ENCODE data around the gene TEPSIN. TPM values are rescaled to one million over a fixed set of nuclear protein-coding genes. Genes with fewer than 3 reads are reported as not detected.

The TEPSIN gene, protein sequence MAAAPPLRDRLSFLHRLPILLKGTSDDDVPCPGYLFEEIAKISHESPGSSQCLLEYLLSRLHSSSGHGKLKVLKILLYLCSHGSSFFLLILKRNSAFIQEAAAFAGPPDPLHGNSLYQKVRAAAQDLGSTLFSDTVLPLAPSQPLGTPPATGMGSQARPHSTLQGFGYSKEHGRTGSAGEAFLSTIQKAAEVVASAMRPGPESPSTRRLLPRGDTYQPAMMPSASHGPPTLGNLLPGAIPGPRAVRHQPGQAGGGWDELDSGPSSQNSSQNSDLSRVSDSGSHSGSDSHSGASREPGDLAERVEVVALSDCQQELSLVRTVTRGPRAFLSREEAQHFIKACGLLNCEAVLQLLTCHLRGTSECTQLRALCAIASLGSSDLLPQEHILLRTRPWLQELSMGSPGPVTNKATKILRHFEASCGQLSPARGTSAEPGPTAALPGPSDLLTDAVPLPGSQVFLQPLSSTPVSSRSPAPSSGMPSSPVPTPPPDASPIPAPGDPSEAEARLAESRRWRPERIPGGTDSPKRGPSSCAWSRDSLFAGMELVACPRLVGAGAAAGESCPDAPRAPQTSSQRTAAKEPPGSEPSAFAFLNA
- total RNA-seq = 10 to 100 TPM; 20.7 to 48.7 TPM
- 10 to 100 TPM; 29.1 to 33.1 TPM for polyA plus RNA-seq
- long read RNA-seq, donor 1, partial matches to known transcripts = 125 of 127 reads
- long read RNA-seq, donor 1, other reads (novel, unspliced or antisense) = 0 of 127 reads
- long read RNA-seq, donor 2, partial matches to known transcripts = 0 of 1 reads
- long read RNA-seq, donor 2, other reads (novel, unspliced or antisense) = 0 of 1 reads
- long read RNA-seq, donor 3, partial matches to known transcripts = 0 of 2 reads
- long read RNA-seq, donor 3, other reads (novel, unspliced or antisense) = 0 of 2 reads
- long read RNA-seq, donor 4 = 0 reads
- long read RNA-seq, donor 5 = 0 reads

DNA sequence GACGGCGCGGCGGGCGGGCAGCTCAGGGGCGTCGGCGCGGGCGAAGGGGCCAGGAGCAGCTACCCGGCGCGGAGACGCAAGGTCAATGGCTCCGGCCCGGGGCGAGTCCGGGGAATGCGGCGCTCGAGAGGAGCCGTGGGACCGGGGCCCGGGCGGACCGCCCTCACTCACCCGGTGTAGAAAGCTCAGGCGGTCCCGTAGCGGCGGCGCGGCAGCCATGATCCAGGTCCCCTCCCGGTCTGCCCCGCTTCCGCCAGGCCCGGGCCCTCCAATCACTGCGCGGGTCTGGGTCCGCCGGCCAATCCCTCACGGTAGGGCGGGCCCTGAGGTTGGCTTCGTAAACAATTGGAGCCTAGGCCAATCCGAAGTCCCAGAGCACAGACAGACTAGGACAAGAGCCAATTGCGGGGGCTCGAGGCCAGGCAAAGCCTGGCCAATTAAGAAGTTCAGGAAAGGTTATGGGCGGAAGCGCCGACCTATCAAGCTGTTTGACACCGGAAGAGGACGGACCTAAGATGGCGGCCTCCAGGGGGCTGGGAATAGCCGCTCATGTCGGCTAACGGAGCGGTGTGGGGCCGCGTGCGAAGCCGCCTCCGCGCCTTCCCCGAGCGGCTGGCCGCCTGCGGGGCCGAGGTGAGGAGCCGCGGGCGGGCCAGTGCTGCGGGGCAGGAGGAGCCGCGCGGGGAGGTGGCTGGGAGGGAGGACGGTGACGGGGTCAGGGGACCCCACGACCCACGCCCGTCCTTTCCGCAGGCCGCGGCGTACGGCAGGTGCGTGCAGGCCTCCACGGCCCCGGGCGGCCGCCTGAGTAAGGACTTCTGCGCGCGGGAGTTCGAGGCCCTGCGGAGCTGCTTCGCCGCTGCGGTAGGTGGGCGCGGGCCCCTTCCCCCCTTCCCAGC lies at the start of gene TEPSIN, which contains the start of gene NDUFAF8:
Gene TEPSIN (minus strand): TSS at position 241 of the 899 bp plus-strand sequence. CDS start 22 bp downstream, at position 219.
Gene NDUFAF8 (plus strand): TSS at position 504 of the 899 bp plus-strand sequence. CDS start 46 bp downstream, at position 550.
- Histone ChIP-seq H3K27ac (ENCODE audit: low read depth in 1 of 2, low read length in 1 of 2) (peak within 1 kb of the TSS; percentile 75 to 76), H3K36me3 (ENCODE audit: control insufficient read depth in 4 of 4, insufficient read depth in 4 of 4, low read length in 4 of 4) (peaks cover 0 to 19% (median 0%) of the 10 kb centered on the region in 4 donors), H3K4me3 (peak within 1 kb of the TSS; percentile 96), H3K9me3 (ENCODE audit: control insufficient read depth in 4 of 4, insufficient read depth in 3 of 4, low read length in 3 of 4) (no peaks in the 10 kb centered on the region), H3K9ac (ENCODE audit: insufficient read depth in 1 of 2, low read length in 2 of 2) (peak within 1 kb of the TSS in 1 of 2 donors; percentile 16), H3K27me3 (ENCODE audit: control insufficient read depth in 3 of 3, insufficient read depth in 3 of 3, low read length in 2 of 3) (no peaks in the 10 kb centered on the region), H3K4me1 (ENCODE audit: control insufficient read depth in 5 of 5, insufficient read depth in 5 of 5, low read length in 5 of 5) (peaks cover 0 to 19% (median 9%) of the 10 kb centered on the region in 5 donors)
- DNase-seq = peak; percentile 99 to 100 (median 100)
- TF ChIP-seq, protein P1, sequence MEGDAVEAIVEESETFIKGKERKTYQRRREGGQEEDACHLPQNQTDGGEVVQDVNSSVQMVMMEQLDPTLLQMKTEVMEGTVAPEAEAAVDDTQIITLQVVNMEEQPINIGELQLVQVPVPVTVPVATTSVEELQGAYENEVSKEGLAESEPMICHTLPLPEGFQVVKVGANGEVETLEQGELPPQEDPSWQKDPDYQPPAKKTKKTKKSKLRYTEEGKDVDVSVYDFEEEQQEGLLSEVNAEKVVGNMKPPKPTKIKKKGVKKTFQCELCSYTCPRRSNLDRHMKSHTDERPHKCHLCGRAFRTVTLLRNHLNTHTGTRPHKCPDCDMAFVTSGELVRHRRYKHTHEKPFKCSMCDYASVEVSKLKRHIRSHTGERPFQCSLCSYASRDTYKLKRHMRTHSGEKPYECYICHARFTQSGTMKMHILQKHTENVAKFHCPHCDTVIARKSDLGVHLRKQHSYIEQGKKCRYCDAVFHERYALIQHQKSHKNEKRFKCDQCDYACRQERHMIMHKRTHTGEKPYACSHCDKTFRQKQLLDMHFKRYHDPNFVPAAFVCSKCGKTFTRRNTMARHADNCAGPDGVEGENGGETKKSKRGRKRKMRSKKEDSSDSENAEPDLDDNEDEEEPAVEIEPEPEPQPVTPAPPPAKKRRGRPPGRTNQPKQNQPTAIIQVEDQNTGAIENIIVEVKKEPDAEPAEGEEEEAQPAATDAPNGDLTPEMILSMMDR (IDR thresholded peaks at IDR 0.05; ENCODE audit: control extremely low read depth, extremely low read depth) = no peak
- ATAC-seq (ENCODE audit: insufficient read depth, low FRiP score) = peak; percentile 97
- 0% methylated on average over 70 to 100 of the region's 100 CpGs for WGBS, 2 donors

DNA sequence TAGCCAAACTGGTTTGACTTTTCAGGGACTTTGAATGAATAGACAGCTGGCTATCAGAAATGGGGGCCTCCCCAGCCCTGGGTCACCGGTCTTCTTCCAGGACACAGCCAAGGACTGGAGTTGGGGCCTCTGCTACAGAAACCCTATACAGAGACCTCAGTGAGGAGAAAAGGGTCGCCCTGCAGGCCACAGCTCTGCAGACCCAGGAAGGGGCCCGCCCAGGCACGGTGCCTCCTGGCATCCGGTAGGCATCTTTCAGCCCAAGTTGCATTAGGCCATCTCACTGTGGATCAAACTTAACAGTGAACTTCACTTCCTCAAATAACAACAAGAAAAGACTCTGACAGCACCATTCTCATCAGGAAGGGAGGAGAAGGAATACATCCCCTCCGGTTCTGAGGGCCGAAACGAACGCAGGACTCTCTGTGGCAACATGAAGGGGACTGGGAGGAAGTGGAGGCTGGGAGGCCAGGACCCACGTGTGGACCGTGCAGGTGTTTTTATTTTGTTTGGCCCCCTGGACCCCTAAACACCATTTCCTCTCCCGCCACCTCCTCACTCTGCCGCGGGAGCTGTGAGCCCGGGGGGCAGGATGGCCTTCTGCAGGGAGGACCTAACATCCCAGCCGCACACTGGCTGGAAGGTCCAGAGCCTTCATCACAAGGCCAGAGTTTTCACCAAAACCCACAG lies 49.0 kb upstream of the TEPSIN start:
- ATAC-seq (ENCODE audit: insufficient read depth, low FRiP score) = no peak
- peaks cover 0 to 23% (median 12%) of the 10 kb centered on the region in 4 donors for H3K36me3 ChIP-seq (ENCODE audit: control insufficient read depth in 4 of 4, insufficient read depth in 4 of 4, low read length in 4 of 4)
- no peak overlapping the region for H3K9ac ChIP-seq (ENCODE audit: insufficient read depth in 1 of 2, low read length in 2 of 2)
- TF ChIP-seq, protein P1 (IDR thresholded peaks at IDR 0.05; ENCODE audit: control extremely low read depth, extremely low read depth) = no peak
- peak overlapping the region in 1 of 2 donors; percentile 62 for H3K27ac ChIP-seq (ENCODE audit: low read depth in 1 of 2, low read length in 1 of 2)
- 27 to 62% methylated on average over 16 of the region's 16 CpGs for WGBS, 2 donors
- H3K27me3 ChIP-seq (ENCODE audit: control insufficient read depth in 3 of 3, insufficient read depth in 3 of 3, low read length in 2 of 3) = no peaks in the 10 kb centered on the region
- H3K4me1 ChIP-seq (ENCODE audit: control insufficient read depth in 5 of 5, insufficient read depth in 5 of 5, low read length in 5 of 5) = peaks cover 0 to 19% (median 5%) of the 10 kb centered on the region in 5 donors
- no peaks in the 10 kb centered on the region for H3K9me3 ChIP-seq (ENCODE audit: control insufficient read depth in 4 of 4, insufficient read depth in 3 of 4, low read length in 3 of 4)
- DNase-seq = no peak
- H3K4me3 ChIP-seq = no peak overlapping the region

- peaks cover 0 to 30% (median 13%) of the 10 kb centered on the region in 4 donors for H3K36me3 ChIP-seq (ENCODE audit: control insufficient read depth in 4 of 4, insufficient read depth in 4 of 4, low read length in 4 of 4)
- no peaks in the 10 kb centered on the region for H3K9me3 ChIP-seq (ENCODE audit: control insufficient read depth in 4 of 4, insufficient read depth in 3 of 4, low read length in 3 of 4)
- no peak for DNase-seq
- peak overlapping the region in 1 of 2 donors; percentile 93 for H3K27ac ChIP-seq (ENCODE audit: low read depth in 1 of 2, low read length in 1 of 2)
- H3K4me1 ChIP-seq (ENCODE audit: control insufficient read depth in 5 of 5, insufficient read depth in 5 of 5, low read length in 5 of 5) = peaks cover 0 to 19% (median 5%) of the 10 kb centered on the region in 5 donors
- no peak for ATAC-seq (ENCODE audit: insufficient read depth, low FRiP score)
- 86 to 90% methylated on average over 21 of the region's 21 CpGs for WGBS, 2 donors
- TF ChIP-seq, protein P1 (IDR thresholded peaks at IDR 0.05; ENCODE audit: control extremely low read depth, extremely low read depth) = no peak
- no peaks in the 10 kb centered on the region for H3K27me3 ChIP-seq (ENCODE audit: control insufficient read depth in 3 of 3, insufficient read depth in 3 of 3, low read length in 2 of 3)
- no peak overlapping the region for H3K9ac ChIP-seq (ENCODE audit: insufficient read depth in 1 of 2, low read length in 2 of 2)
- no peak overlapping the region for H3K4me3 ChIP-seq
These were observed 48.3 kb upstream of the TEPSIN start for GRCh38 chr17:81287152-81287551.
